Measurements from ENCODE around the gene TCFL5. TPM values are rescaled to one million over a fixed set of nuclear protein-coding genes. Genes with fewer than 3 reads are reported as not detected.

Gene TCFL5
- total RNA-seq, 1 experiment from 2014 or later: 23.8 TPM

GRCh38 chr20:62816031-62816883 lies 45.4 kb downstream of the TCFL5 start:
- ChIA-PET POLR2A (no interaction called here), CTCF (interaction anchor here (0.5 to 0.6 kb wide), 3 partner anchors 13 to 501 kb away, joined by 4 to 9 read pairs (median 4); no protein-coding TSS in a partner anchor)
- H3K4me1 ChIP-seq (ENCODE audit: control insufficient read depth, insufficient read depth, low read length): peaks cover 70% of the 10 kb centered on the region
- intact Hi-C loops (cut with micrococcal nuclease; ENCODE audit: unreplicated experiment): no loop called here
- ATAC-seq (no peak), DNase-seq (ENCODE audit: low read depth, low spot score) (no peak)
- H3K9me3 ChIP-seq (ENCODE audit: control insufficient read depth, insufficient read depth, low read depth, low read length): no peaks in the 10 kb centered on the region
- H3K4me3 ChIP-seq (ENCODE audit: low read depth in 2 of 2, low read length in 2 of 2): peak overlapping the region; percentile 27 to 46
- no TSS peak for BruUV-seq (replicated peaks)
- TF ChIP-seq REST (IDR thresholded peaks at IDR 0.05; ENCODE audit: insufficient read depth in 1 of 2, low read depth in 2 of 2, low read length in 1 of 2) (0 out of 4 replicates have a peak, but pooled peaks of 1 of the 2 experiments have one; percentile 36), TCF7L2 (IDR thresholded peaks at IDR 0.05; ENCODE audit: low read depth, low read length) (no peak)
- H3K36me3 ChIP-seq (ENCODE audit: control insufficient read depth, insufficient read depth, low read length): no peaks in the 10 kb centered on the region
- peak overlapping the region; percentile 79 for H3K27ac ChIP-seq (ENCODE audit: low read length)
- H3K27me3 ChIP-seq (ENCODE audit: control insufficient read depth, insufficient read depth, low read length): no peaks in the 10 kb centered on the region
- in situ Hi-C loops (cut with HindIII; ENCODE audit: low pct_unique_long_range_greater_than_20kb, low sequenced_read_pairs): no loop called here

- no peak overlapping the region for H3K4me3 ChIP-seq (ENCODE audit: low read depth in 2 of 2, low read length in 2 of 2)
- H3K27ac ChIP-seq (ENCODE audit: low read length): peak overlapping the region; percentile 79
- intact Hi-C loops (cut with micrococcal nuclease; ENCODE audit: unreplicated experiment): no loop called here
- in situ Hi-C loops (cut with HindIII; ENCODE audit: low pct_unique_long_range_greater_than_20kb, low sequenced_read_pairs): no loop called here
- ChIA-PET CTCF (interaction anchor here (0.5 to 0.6 kb wide), 3 partner anchors 12 to 502 kb away, joined by 4 to 9 read pairs (median 4); no protein-coding TSS in a partner anchor), POLR2A (interaction anchor here (0.7 kb wide), 1 partner anchor 335 kb away, joined by 4 read pairs; no protein-coding TSS in a partner anchor)
- no peaks in the 10 kb centered on the region for H3K9me3 ChIP-seq (ENCODE audit: control insufficient read depth, insufficient read depth, low read depth, low read length)
- peaks cover 61% of the 10 kb centered on the region for H3K4me1 ChIP-seq (ENCODE audit: control insufficient read depth, insufficient read depth, low read length)
- no peaks in the 10 kb centered on the region for H3K36me3 ChIP-seq (ENCODE audit: control insufficient read depth, insufficient read depth, low read length)
- DNase-seq (ENCODE audit: low read depth, low spot score) (no peak), ATAC-seq (peak; percentile 50)
- no TSS peak for BruUV-seq (replicated peaks)
- TF ChIP-seq REST (IDR thresholded peaks at IDR 0.05; ENCODE audit: insufficient read depth in 1 of 2, low read depth in 2 of 2, low read length in 1 of 2) (no peak), SIN3A (IDR thresholded peaks at IDR 0.05; ENCODE audit: borderline replicate concordance, insufficient read depth, low read depth, low read length) (no peak), TCF7L2 (IDR thresholded peaks at IDR 0.05; ENCODE audit: low read depth, low read length) (no peak), CTCF (IDR thresholded peaks at IDR 0.05) (no peak), POLR2AphosphoS5 (IDR thresholded peaks at IDR 0.05; ENCODE audit: low read depth, low read length) (no peak)
- no peaks in the 10 kb centered on the region for H3K27me3 ChIP-seq (ENCODE audit: control insufficient read depth, insufficient read depth, low read length)
Measured at GRCh38 chr20:62815066-62815991, 46.3 kb downstream of the TCFL5 start.
